Metanephros (tissue), 1 donor: ENCODE results near the gene SAXO2. TPM values are rescaled to one million over a fixed set of nuclear protein-coding genes. Genes with fewer than 3 reads are reported as not detected.

Experiments used
- total RNA-seq: library from RNA; depleted of rRNA; stranded (reverse); fragments of >200 nt; gene quantifications from one replicate; pipeline ENCODE4 v1.2.3, GENCODE V29; 2014

Gene SAXO2
- total RNA-seq, result 2.5 TPM

GRCh38 chr15:82262422-82263026 lies at the start of gene SAXO2, which contains the start of gene EFL1:
SAXO2 (plus strand) TSS chr15:82262818; CDS start chr15:82262880, 62 bp downstream.
EFL1 (minus strand) TSS chr15:82262734; CDS start chr15:82261778, 956 bp downstream.

Other genes with a start within 250 kb of the SAXO2 start
- 16.7 TPM for gene MEX3B, start 216.8 kb upstream of the SAXO2 start, total RNA-seq
- gene EFL1, start 84 bp upstream of the SAXO2 start, total RNA-seq, result 17.5 TPM
- gene GOLGA6L10, start 86.7 kb downstream of the SAXO2 start, total RNA-seq, result 7.0 TPM
- 5.1 TPM for gene GOLGA6L9, start 167.0 kb downstream of the SAXO2 start, total RNA-seq